Esophagus muscularis mucosa (tissue), 4 donors: ENCODE data around the gene TBC1D5.

Source experiments
- CTCF ChIP-seq, 3 experiments: fragments of 200-600 bp in 2 of 3; fragments of 450-650 bp in 1 of 3; sonication (generic) in 2 of 3; IDR thresholded peaks; one replicate each; pipeline ENCODE4 v1.5.1; 2017 to 2019; ENCODE audit warnings: antibody characterized with exemption in 3 of 3, mild to moderate bottlenecking in 2 of 3, moderate library complexity in 1 of 3
- EP300 ChIP-seq: sonication (generic); formaldehyde crosslinking; IDR thresholded peaks from one replicate; pipeline ENCODE4 v1.6.1; 2017; ENCODE audit warnings: antibody characterized with exemption
- POLR2A ChIP-seq: fragments of 450-650 bp; IDR thresholded peaks from one replicate; pipeline ENCODE4 v1.6.1; 2017; ENCODE audit warnings: antibody characterized with exemption, moderate library complexity, mild to moderate bottlenecking, low read depth
- POLR2AphosphoS5 ChIP-seq, 2 donors: sonication (generic); formaldehyde crosslinking; IDR thresholded peaks; one replicate each; pipeline ENCODE4 v1.6.1; 2017; ENCODE audit warnings: antibody characterized with exemption in 2 of 2

GRCh38 chr3:17307887-17308286, 434.5 kb downstream of the TBC1D5 start:
- TF ChIP-seq CTCF (IDR thresholded peaks at IDR 0.05) = no peak
- TF ChIP-seq POLR2A = no peak
- no peak for TF ChIP-seq EP300
- no peak for TF ChIP-seq POLR2AphosphoS5 (IDR thresholded peaks at IDR 0.05)
